Posterior vena cava (tissue), 2 donors: Measurements from ENCODE around the gene SPRYD3. TPM values are rescaled to one million over a fixed set of nuclear protein-coding genes. Genes with fewer than 3 reads are reported as not detected.
"Not testable (repeated sequence)": the region's sequence is repeated elsewhere in the genome, so short reads cannot be mapped to it uniquely, and the experiment has no call there.

Experiments used
- DNase-seq: peaks from one replicate; pipeline ENCODE4 v3.0.0-alpha.2; 2020; ENCODE audit warnings: low spot score
- intact Hi-C, 2 donors: fragments of 100-400 bp; cut with DNase I; formaldehyde crosslinking; loops; one replicate each; pipeline versions ENCODE4 v1.14.1 to v1.14.2; 2022 to 2023
- total RNA-seq, 2 donors: library from RNA; stranded (reverse); fragmentation: NEBNext Ultra II Directional; extraction: Animal tissue kit (Norgen Biotek cat#: 25700); gene quantifications; one replicate each; pipeline ENCODE4 v1.2.1, GENCODE V29; 2021
- donor health status: DM: yes; HTN: yes; CAD: no.
- donor health status: DM: yes; HTN: yes; CAD: no.

Gene SPRYD3
- total RNA-seq, 2 donors from 2014 or later, result 77.6 to 90.5 TPM

DNA sequence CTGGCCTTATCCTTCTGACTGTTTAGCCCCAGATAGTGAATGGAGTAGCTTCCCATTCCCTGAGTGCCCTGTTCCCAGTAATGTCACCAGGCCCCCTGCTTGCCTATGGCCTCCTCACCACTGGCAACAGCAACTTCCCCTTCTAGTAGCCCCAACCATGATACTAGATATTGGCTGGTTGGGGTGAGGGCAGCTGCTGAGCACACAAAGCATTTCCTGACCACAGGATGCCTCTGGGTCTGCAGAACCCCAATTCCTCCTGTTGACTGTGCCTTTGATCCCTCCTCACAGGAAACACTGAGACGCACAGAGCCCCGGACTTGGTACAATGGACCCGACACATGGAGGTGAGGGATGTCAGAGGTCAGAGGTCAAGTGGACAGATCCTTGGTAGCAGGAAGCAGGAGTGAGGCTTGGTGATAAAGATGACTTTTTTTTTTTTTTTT lies 24.7 kb upstream of the SPRYD3 start:
- no peak for DNase-seq
- intact Hi-C loops, result loop anchor here (5.0 kb wide), 1 partner anchor 37 kb away; no protein-coding TSS in a partner anchor

DNA sequence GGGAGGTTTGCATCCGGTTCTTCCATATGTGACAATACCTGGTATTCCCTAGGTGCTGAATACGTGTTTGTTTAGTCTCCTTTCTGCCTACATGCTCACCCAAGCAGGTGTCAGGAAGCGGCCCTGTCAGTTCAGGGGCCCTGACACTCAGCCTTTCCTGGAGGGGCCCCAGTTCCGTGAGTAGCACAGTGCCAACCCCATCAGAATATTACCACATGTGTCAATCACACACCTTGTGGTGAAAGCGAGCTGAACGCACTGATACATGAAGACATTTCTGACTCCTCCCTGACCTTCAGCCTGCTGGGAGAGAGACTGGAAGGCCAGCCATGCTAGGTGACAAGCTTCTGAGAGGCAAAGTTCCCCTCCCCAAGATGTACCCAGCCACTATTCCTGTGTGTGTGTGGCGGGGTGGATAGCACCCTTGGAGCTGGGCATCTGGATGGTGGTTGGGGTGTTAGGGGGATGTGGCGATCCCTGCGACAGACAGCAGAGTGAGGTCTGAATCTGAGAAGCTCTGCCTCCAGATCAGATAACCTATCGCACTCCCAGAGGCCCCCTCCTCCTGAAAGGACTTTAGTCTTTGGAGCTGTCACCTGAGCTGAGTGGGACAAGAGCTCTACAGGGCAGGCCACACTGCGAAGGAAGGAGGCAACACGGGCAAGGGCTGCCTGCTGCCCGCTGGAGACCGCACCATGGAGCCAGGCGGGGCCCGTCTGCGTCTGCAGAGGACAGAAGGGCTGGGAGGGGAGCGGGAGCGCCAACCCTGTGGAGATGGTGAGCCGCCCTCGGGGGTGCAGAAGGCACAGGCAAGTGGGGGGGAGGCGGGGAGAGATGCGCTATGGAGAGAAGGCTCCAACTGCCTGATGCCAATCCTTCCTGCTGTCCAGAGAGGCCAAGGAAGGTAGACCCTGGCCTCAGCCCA lies 24.0 kb upstream of the SPRYD3 start, which contains the start of gene SOAT2:
Gene SOAT2, plus strand, starts transcription at position 604 of the 925 bp plus-strand sequence. Its CDS starts 92 bp downstream, at position 696.
- intact Hi-C loops, result loop anchor here (5.0 kb wide), 1 partner anchor 36 kb away; no protein-coding TSS in a partner anchor
- no peak for DNase-seq

- intact Hi-C loops, result loop anchor here (5.0 kb wide), 1 partner anchor 35 kb away; no protein-coding TSS in a partner anchor
- DNase-seq, result no peak
Measured at GRCh38 chr12:53101931-53102781, 23.0 kb upstream of the SPRYD3 start.

GRCh38 chr12:53101266-53101665 lies 22.1 kb upstream of the SPRYD3 start:
- no peak for DNase-seq
- intact Hi-C loops, result loop anchor here (5.0 kb wide), 1 partner anchor 34 kb away; no protein-coding TSS in a partner anchor

DNA sequence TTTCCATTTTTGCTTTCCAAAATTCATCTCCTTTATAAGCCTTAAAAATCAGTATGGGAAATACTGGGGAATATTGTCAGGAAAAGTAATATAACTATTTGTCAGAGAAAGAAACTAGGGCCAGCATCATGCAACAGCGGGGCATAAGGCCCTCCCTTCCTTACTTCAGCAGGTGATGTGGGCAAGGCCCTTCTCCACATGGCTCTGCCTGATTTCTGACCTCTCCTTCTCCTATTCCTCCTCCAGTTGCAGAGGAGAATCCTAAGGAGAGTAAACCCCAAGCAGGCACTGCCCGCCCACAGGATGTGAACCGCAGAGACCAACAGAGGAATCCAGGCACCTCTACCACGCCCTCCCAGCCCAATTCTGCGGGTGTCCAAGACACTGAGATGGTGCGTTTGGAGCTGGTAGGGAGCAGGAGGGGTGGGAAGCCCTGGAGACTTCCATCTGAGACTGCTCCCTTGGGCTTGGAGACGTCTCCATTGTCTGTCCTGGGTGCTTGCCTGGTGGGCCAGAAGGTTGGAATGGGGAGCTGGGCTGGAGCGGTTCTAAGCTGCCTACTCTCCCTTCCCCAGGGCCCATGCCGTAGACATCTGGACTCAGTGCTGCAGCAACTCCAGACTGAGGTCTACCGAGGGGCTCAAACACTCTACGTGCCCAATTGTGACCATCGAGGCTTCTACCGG lies 21.4 kb upstream of the SPRYD3 start:
- no peak for DNase-seq
- intact Hi-C loops, result loop anchor here (5.0 kb wide), 1 partner anchor 33 kb away; no protein-coding TSS in a partner anchor

- peak; percentile 98 for DNase-seq
- intact Hi-C loops, result no loop called here
Measured at GRCh38 chr12:53099071-53099882, 20.1 kb upstream of the SPRYD3 start.

DNA sequence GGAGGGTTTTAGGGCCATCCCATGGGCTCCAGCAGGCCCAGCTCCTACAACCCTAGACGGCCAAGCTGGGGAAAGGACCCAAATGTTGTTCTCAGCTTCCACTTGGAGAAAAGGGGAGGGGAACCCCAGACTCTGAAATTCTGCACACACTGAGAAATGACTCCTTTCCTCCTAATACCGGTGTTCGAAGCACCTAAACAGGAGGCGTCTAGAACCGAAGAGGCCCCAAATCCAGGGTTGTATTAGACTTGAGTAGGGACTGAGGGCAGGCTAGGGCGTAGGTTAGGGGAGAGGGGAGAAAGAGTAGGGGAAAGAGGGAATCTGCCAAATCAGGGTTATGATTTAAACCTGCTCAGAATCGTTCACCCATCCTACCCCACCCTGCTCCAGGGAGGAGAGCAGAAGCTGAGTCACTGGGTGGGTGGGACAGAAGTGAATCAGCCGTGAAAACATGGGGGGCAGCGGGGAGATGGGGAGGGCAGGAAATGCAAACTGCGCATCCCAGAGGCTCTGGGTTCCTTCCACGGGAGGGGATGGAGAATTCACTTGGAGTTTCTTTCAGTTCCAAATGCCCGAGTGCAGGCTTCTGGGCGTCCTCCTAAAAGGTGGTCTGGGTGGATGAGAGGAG lies 19.3 kb upstream of the SPRYD3 start:
- intact Hi-C loops, result no loop called here
- DNase-seq, result no peak

DNA sequence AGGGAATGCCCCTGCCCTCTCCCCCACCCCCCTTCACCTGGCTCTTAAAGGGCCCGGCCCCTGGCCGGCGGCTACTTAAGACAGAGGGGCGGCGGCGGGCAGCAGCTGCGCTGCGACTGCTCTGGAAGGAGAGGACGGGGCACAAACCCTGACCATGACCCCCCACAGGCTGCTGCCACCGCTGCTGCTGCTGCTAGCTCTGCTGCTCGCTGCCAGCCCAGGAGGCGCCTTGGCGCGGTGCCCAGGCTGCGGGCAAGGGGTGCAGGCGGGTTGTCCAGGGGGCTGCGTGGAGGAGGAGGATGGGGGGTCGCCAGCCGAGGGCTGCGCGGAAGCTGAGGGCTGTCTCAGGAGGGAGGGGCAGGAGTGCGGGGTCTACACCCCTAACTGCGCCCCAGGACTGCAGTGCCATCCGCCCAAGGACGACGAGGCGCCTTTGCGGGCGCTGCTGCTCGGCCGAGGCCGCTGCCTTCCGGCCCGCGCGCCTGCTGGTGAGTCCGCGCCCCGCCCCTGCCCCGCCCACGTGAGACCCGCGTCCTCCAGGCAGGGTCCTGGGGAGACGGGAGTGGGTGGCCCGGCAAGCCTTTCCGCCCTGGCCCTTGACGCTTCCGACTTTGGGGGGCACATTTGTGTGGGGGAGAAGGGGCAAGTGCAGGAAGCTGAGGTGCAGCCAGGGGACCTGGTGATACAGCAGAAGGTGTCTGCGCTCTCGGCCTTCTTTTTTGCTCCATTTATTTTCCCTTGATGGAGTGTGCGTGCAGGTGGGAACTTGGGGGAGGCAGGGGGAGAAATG lies 18.6 kb upstream of the SPRYD3 start, which contains the start of gene IGFBP6:
Gene IGFBP6, plus strand, starts transcription at position 104 of the 790 bp plus-strand sequence. Its CDS starts 51 bp downstream, at position 155.
- intact Hi-C loops, result no loop called here
- peak; percentile 88 for DNase-seq

DNA sequence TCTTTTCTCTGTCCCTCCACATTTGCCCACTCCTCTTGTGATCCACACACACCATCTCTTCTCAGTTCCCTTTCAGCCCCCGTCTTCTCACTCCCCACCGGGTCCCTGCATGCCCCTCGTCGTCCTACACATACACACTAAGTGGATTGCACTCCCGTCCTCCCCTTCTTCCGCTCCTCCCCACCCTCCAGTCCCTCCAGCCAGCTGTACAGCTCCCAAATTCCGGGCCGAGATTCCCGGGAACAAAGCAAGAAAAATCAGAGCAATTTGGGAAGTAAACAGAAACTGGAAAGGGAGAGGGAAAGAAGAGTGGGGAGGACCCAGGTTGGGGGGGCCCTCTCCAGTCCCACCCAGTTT lies 18.0 kb upstream of the SPRYD3 start:
- intact Hi-C loops, result no loop called here

DNA sequence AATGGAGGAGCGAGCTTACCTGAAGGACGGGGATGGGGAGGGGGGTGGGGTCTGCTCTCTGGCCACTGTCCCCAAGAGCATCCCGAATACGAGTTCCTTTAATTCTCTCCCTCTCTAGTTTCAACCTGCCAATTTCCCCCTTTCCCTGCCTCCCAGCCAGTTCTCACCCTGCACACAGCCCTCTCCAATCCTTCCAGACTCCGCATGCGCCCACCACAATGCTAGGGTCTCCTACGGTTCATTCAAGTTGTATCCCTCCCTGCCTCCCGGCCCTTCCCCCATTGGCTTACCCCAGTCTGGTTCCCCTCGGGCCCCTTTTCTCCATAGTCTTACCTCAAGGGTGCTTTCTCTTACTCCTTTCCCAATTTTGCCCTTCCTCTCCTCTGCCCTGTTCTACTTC lies 17.6 kb upstream of the SPRYD3 start:
- intact Hi-C loops, result no loop called here
- no peak for DNase-seq

More for the DNA sequence above, 18.0 kb upstream of the SPRYD3 start:
- no peak for DNase-seq

DNA sequence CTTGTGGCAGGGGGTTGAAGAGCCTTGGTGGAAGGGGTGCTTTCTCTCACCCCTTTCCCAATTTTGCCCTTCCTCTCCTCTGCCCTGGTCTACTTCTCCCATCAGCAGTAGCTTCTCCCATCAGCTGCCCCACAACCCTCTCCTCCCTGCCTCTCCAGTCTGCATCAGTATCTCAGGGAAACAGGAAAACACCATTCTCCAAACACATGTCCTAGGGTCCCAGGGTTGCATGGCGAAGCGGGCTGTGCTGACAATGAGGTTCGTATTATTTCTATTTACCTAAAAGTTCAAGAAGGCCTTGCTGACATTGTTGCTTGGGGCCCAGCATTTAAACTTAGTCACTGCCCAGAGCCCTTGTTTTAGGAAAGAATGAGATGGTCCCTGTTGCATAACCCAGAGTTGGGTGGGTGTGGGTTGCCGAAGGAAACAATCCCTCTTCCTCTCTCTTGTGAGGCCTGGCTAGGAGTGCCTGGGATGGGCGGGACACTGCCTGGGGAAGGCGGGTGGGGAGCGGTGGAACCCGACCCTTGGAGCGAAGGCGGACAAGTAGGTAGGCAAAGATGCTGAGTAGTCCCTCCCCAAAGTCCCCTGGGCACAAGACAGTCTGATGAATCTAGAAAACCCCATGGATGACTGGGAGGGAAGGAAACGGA lies 17.0 kb upstream of the SPRYD3 start:
- DNase-seq, result peak; percentile 95
- intact Hi-C loops, result no loop called here

DNA sequence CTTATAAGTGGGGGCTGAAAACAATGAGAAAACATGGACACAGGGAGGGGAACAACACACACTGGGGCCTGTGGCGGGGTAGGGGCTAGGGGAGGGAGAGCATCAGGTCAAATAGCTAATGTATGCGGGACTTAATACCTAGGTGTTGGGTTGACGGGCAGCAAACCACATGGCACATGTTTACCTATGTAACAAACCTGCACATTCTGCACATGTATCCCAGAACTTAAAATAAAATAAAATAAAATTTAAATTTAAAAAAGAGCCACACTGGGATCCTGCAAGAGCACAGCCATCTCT lies 16.4 kb upstream of the SPRYD3 start:
- intact Hi-C loops, DNase-seq: not testable (repeated sequence)

- intact Hi-C loops, DNase-seq: not testable (repeated sequence)
Measured at GRCh38 chr12:53094796-53095595, 15.8 kb upstream of the SPRYD3 start.

- no peak for DNase-seq
- intact Hi-C loops, result no loop called here
Measured at GRCh38 chr12:53094394-53094787, 15.2 kb upstream of the SPRYD3 start.

GRCh38 chr12:53093777-53094393 lies 14.7 kb upstream of the SPRYD3 start:
- intact Hi-C loops, result no loop called here
- DNase-seq, result no peak
